GM12878 (cell line): ENCODE data around the gene MT1H. TPM values are rescaled to one million over a fixed set of nuclear protein-coding genes. Genes with fewer than 3 reads are reported as not detected.

Experiments
- ATAC-seq: fragments of 200-7000 bp; cut with Tn5 transposase; 3 replicates; pipeline ENCODE4 v1.9.1; 2020; ENCODE audit warnings: mild to moderate bottlenecking, moderate library complexity
- BruUV-seq: library from RNA; stranded (reverse); fragments of 400-500 nt; replicated peaks from 2 replicates; lab custom pipeline; 2021; lab: Mats Ljungman, UMichigan
- CTCF ChIA-PET: fragments of 300-600 bp; sonication (Branson Sonifier 250); formaldehyde crosslinking; extraction: SDS; loops from one replicate; lab custom pipeline; 2021; ENCODE audit warnings: inconsistent platforms; lab: Yijun Ruan, JAX
- POLR2A ChIA-PET: fragments of 350-600 bp; formaldehyde crosslinking; extraction: SDS; loops from one replicate; lab custom pipeline; 2021; ENCODE audit warnings: inconsistent platforms; lab: Charles Lee
- RAD21 ChIA-PET: fragments of 300-600 bp; sonication (Branson Sonifier 250); formaldehyde crosslinking; loops from one replicate; lab custom pipeline; 2023; ENCODE audit warnings: antibody characterized with exemption; ENCODE audit not compliant: unreplicated experiment; lab: Charles Lee
- SMC1A ChIA-PET: fragments of 300-600 bp; sonication (Branson Sonifier 250); formaldehyde crosslinking; loops from one replicate; lab custom pipeline; 2023; ENCODE audit not compliant: unreplicated experiment, uncharacterized antibody; lab: Charles Lee
- DNase-seq: peaks from one replicate; pipeline ENCODE4 v3.0.0-alpha.2; 2011; ENCODE audit warnings: low read depth, low spot score
- FAIRE-seq: peaks from 3 replicates; lab custom pipeline; 2011; peaks lifted over from hg19 to GRCh38; lab: Jason Lieb, UNC
- H2AFZ ChIP-seq: 2 replicates; pipeline ENCODE4 v1.6.0; 2011; ENCODE audit warnings: low read depth, low read length, control low read depth; ENCODE audit not compliant: control insufficient read depth
- H3K27ac ChIP-seq: 2 replicates; pipeline ENCODE4 v1.5.1; 2011; ENCODE audit warnings: control low read depth; ENCODE audit not compliant: control insufficient read depth, insufficient read depth
- H3K27me3 ChIP-seq, 2 experiments: replicated peaks in 1 of 2; 2 replicates each; pipeline versions ENCODE4 v1.6.0 to v1.6.1; 2011; ENCODE audit warnings: low read length in 1 of 2; ENCODE audit not compliant: control insufficient read depth in 2 of 2, insufficient read depth in 2 of 2
- H3K36me3 ChIP-seq, 2 experiments: 2 replicates each; pipeline ENCODE4 v1.5.1; 2011; ENCODE audit warnings: low read length in 1 of 2; ENCODE audit not compliant: control insufficient read depth in 2 of 2, insufficient read depth in 2 of 2
- H3K4me1 ChIP-seq: 2 replicates; pipeline ENCODE4 v1.6.1; 2011; ENCODE audit warnings: mild to moderate bottlenecking, low read length, moderate library complexity, mixed read lengths; ENCODE audit not compliant: control insufficient read depth, insufficient read depth
- H3K4me2 ChIP-seq: 2 replicates; pipeline ENCODE4 v1.6.0; 2011; ENCODE audit warnings: control low read depth; ENCODE audit not compliant: control insufficient read depth, insufficient read depth
- H3K4me3 ChIP-seq: fragments of 200-600 bp; sonication (generic); 2 replicates; pipeline ENCODE4 v1.5.1; 2016
- H3K79me2 ChIP-seq: 2 replicates; pipeline ENCODE4 v1.6.0; 2011; ENCODE audit warnings: low read length; ENCODE audit not compliant: control insufficient read depth, insufficient read depth
- H3K9ac ChIP-seq: 2 replicates; pipeline ENCODE4 v1.8.0; 2011; ENCODE audit warnings: low read length, control low read depth, mixed read lengths; ENCODE audit not compliant: control insufficient read depth, insufficient read depth
- H3K9me3 ChIP-seq: replicated peaks from 3 replicates; pipeline ENCODE4 v1.5.1; 2011; ENCODE audit warnings: mild to moderate bottlenecking, low read length; ENCODE audit not compliant: control insufficient read depth, insufficient read depth
- H4K20me1 ChIP-seq: 2 replicates; pipeline ENCODE4 v1.6.0; 2011; ENCODE audit not compliant: control insufficient read depth, insufficient read depth
- BACH1 ChIP-seq: fragments of 450-650 bp; IDR thresholded peaks from 2 replicates; pipeline ENCODE4 v1.6.1; 2017; ENCODE audit warnings: mild to moderate bottlenecking, borderline replicate concordance
- BCL11A ChIP-seq: IDR thresholded peaks from 2 replicates; pipeline ENCODE4 v1.6.1; 2011; ENCODE audit warnings: low read depth, low read length
- CREB1 ChIP-seq: IDR thresholded peaks from 2 replicates; pipeline ENCODE4 v1.6.1; 2012; ENCODE audit warnings: low read depth, mild to moderate bottlenecking, inconsistent platforms
- EED ChIP-seq: sonication (generic); IDR thresholded peaks from 2 replicates; pipeline ENCODE4 v1.6.1; 2016; ENCODE audit warnings: antibody characterized with exemption, low read depth
- HDGF ChIP-seq: fragments of 450-650 bp; IDR thresholded peaks from 2 replicates; pipeline ENCODE4 v1.6.1; 2016; ENCODE audit warnings: antibody characterized with exemption
- KLF5 ChIP-seq: fragments of 450-650 bp; IDR thresholded peaks from 2 replicates; pipeline ENCODE4 v1.6.1; 2014; ENCODE audit warnings: mild to moderate bottlenecking; ENCODE audit not compliant: partially characterized antibody
- MEF2B ChIP-seq: fragments of 450-650 bp; IDR thresholded peaks from 2 replicates; pipeline ENCODE4 v1.6.1; 2018; ENCODE audit warnings: mild to moderate bottlenecking, moderate library complexity; ENCODE audit not compliant: partially characterized antibody, poor library complexity, severe bottlenecking
- NR2F1 ChIP-seq: fragments of 450-650 bp; conservative IDR thresholded peaks from 2 replicates; pipeline ENCODE4 v1.6.1; 2017; ENCODE audit warnings: mild to moderate bottlenecking
- PML ChIP-seq: IDR thresholded peaks from 2 replicates; pipeline ENCODE4 v1.6.1; 2012; ENCODE audit warnings: low read length, inconsistent platforms
- POLR2AphosphoS5 ChIP-seq: IDR thresholded peaks from 2 replicates; pipeline ENCODE4 v1.6.1; 2011; ENCODE audit warnings: mild to moderate bottlenecking, low read length, inconsistent platforms
- SIX5 ChIP-seq: IDR thresholded peaks from 2 replicates; pipeline ENCODE4 v1.6.1; 2011; ENCODE audit warnings: mild to moderate bottlenecking, low read depth, low read length, moderate library complexity; ENCODE audit not compliant: severe bottlenecking
- STAT1 ChIP-seq: fragments of 450-650 bp; conservative IDR thresholded peaks from 2 replicates; pipeline ENCODE4 v1.6.1; 2014; ENCODE audit warnings: antibody characterized with exemption, mild to moderate bottlenecking
- TBL1XR1 ChIP-seq: IDR thresholded peaks from 2 replicates; pipeline ENCODE4 v1.6.1; 2012; ENCODE audit warnings: low read depth, low read length, improper control_type of control experiment
- ZNF207 ChIP-seq: fragments of 450-650 bp; IDR thresholded peaks from 2 replicates; pipeline ENCODE4 v1.6.1; 2014; ENCODE audit warnings: antibody characterized with exemption, mild to moderate bottlenecking, borderline replicate concordance
- ZNF24 ChIP-seq: fragments of 450-650 bp; IDR thresholded peaks from 2 replicates; pipeline ENCODE4 v1.6.1; 2017; ENCODE audit warnings: antibody characterized with exemption, mild to moderate bottlenecking
- ZNF384 ChIP-seq: IDR thresholded peaks from 2 replicates; pipeline ENCODE4 v1.6.1; 2012; ENCODE audit warnings: low read depth, mild to moderate bottlenecking, low read length, improper control_type of control experiment, borderline replicate concordance
- WGBS: methylation state at CpG from one replicate; pipeline ENCODE4 v1.1.6; 2016; ENCODE audit warnings: low lambda C conversion rate; ENCODE audit not compliant: insufficient replicate concordance, insufficient coverage; ENCODE audit errors: missing lambda C conversion rate; 5-methylcytosine and 5-hydroxymethylcytosine counted together
- in situ Hi-C: fragments of 300-500 bp; cut with MboI; formaldehyde crosslinking; loops from 9 replicates; pipeline ENCODE4 v1.14.3; 2018; ENCODE audit warnings: mixed read lengths
- intact Hi-C: fragments of 100-400 bp; cut with micrococcal nuclease; formaldehyde crosslinking; loops from one replicate; pipeline ENCODE4 v1.14.2; 2022; ENCODE audit not compliant: unreplicated experiment
- polyA plus RNA-seq, 11 experiments: library from polyadenylated mRNA; depleted of rRNA in 4 of 11; unstranded in 6 of 11; stranded (reverse) in 5 of 11; fragments of >200 nt; fragmentation: Nextera tagmentation in 4 of 11; fragmentation: Illumina TruSeq in 1 of 11; extraction: Ambion mirVana in 4 of 11; extraction: Trizol in 1 of 11; gene quantifications; 1 replicate in 1 of 11; 2 replicates in 10 of 11; pipeline versions ENCODE4 v1.2.1 to v1.2.3, GENCODE V29; 2011 to 2016; ENCODE audit warnings: inconsistent platforms in 2 of 11, missing spikeins in 2 of 11, low read depth in 1 of 11
- total RNA-seq, 4 experiments: library from RNA; depleted of rRNA in 3 of 4; stranded (reverse); fragments of >200 nt in 3 of 4; fragmentation: Illumina TruSeq in 1 of 4; extraction: Trizol in 1 of 4; gene quantifications; 2 replicates each; pipeline versions ENCODE4 v1.2.1 to v1.2.3, GENCODE V29; 2013 to 2021
- TF ChIP-seq, protein P1 (sequence below): fragments of 450-650 bp; conservative IDR thresholded peaks from 2 replicates; pipeline ENCODE4 v1.6.1; 2017; ENCODE audit warnings: mild to moderate bottlenecking, moderate library complexity
- TF ChIP-seq, protein P2 (sequence below): fragments of 450-650 bp; IDR thresholded peaks from 2 replicates; pipeline ENCODE4 v1.6.1; 2017; ENCODE audit warnings: mild to moderate bottlenecking, low read depth, inconsistent platforms; ENCODE audit not compliant: poor library complexity, severe bottlenecking
- TF ChIP-seq, protein P3 (sequence below), 3 experiments: IDR thresholded peaks in 2 of 3; conservative IDR thresholded peaks in 1 of 3; 2 replicates each; pipeline ENCODE4 v1.5.1; 2011; ENCODE audit warnings: low read depth in 3 of 3, low read length in 3 of 3, mild to moderate bottlenecking in 3 of 3, control low read depth in 2 of 3, moderate library complexity in 2 of 3, inconsistent platforms in 1 of 3, mixed read lengths in 1 of 3; ENCODE audit not compliant: control insufficient read depth in 2 of 3, insufficient read depth in 1 of 3; ENCODE audit errors: extremely low read depth in 1 of 3

The MT1H gene
- total and polyA plus RNA-seq, 10 of the 15 experiments (the other 5 are each of a cell fraction or from before 2014, with no cell fraction given) = 0.40 to 6.0 (median 1.1) TPM; not detected in 2

DNA sequence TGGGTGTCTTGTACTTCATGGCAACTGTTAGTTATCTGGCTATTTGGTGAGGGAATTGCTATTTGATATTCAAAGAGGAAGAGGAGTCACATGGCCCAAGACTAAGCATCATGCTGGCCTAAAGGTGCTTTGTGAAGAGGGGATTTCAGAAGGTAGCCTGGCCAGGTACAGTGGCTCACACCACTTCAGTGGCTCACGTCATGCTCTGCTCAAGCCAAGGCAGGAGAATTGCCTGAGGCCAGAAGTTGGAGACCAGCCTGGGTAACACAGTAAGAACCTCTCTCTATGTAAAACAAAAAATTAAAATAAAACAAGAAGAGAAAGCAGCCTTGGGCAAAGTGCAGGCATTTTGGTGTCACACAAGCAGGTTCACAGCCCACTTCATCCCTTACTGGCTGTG, 24.3 kb upstream of the MT1H start:
- ChIA-PET SMC1A (no interaction called here), RAD21 (no interaction called here), CTCF (no interaction called here), POLR2A (no interaction called here)
- peaks cover 5 to 25% of the 10 kb centered on the region in 2 experiments; a peak in 3 of 4 replicates for H3K27me3 ChIP-seq
- in situ Hi-C loops = no loop called here
- intact Hi-C loops = no loop called here
- no peak overlapping the region for H3K4me3 ChIP-seq
- no TSS peak for BruUV-seq
- FAIRE-seq (no peak), DNase-seq (no peak), ATAC-seq (no peak)
- no peaks in the 10 kb centered on the region for H3K9me3 ChIP-seq
- no peak overlapping the region for H3K4me2 ChIP-seq
- no peaks in the 10 kb centered on the region for H3K4me1 ChIP-seq
- H3K79me2 ChIP-seq = no peaks in the 10 kb centered on the region
- H4K20me1 ChIP-seq = no peaks in the 10 kb centered on the region
- H3K27ac ChIP-seq = no peak overlapping the region
- 0% methylated on average over 1 of the region's 1 CpG for WGBS
- H2AFZ ChIP-seq = no peak overlapping the region
- H3K36me3 ChIP-seq = no peaks in the 10 kb centered on the region
- no peak overlapping the region for H3K9ac ChIP-seq
- TF ChIP-seq TBL1XR1 (no peak), NR2F1 (no peak), STAT1 (no peak), ZNF24 (no peak), EED (no peak), MEF2B (no peak), ZNF384 (no peak), KLF5 (no peak), HDGF (no peak), CREB1 (no peak), POLR2AphosphoS5 (no peak), BCL11A (no peak), ZNF207 (no peak), SIX5 (no peak), PML (no peak), BACH1 (no peak)
- TF ChIP-seq, protein P1, sequence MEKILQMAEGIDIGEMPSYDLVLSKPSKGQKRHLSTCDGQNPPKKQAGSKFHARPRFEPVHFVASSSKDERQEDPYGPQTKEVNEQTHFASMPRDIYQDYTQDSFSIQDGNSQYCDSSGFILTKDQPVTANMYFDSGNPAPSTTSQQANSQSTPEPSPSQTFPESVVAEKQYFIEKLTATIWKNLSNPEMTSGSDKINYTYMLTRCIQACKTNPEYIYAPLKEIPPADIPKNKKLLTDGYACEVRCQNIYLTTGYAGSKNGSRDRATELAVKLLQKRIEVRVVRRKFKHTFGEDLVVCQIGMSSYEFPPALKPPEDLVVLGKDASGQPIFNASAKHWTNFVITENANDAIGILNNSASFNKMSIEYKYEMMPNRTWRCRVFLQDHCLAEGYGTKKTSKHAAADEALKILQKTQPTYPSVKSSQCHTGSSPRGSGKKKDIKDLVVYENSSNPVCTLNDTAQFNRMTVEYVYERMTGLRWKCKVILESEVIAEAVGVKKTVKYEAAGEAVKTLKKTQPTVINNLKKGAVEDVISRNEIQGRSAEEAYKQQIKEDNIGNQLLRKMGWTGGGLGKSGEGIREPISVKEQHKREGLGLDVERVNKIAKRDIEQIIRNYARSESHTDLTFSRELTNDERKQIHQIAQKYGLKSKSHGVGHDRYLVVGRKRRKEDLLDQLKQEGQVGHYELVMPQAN = no peak
- TF ChIP-seq, protein P2, sequence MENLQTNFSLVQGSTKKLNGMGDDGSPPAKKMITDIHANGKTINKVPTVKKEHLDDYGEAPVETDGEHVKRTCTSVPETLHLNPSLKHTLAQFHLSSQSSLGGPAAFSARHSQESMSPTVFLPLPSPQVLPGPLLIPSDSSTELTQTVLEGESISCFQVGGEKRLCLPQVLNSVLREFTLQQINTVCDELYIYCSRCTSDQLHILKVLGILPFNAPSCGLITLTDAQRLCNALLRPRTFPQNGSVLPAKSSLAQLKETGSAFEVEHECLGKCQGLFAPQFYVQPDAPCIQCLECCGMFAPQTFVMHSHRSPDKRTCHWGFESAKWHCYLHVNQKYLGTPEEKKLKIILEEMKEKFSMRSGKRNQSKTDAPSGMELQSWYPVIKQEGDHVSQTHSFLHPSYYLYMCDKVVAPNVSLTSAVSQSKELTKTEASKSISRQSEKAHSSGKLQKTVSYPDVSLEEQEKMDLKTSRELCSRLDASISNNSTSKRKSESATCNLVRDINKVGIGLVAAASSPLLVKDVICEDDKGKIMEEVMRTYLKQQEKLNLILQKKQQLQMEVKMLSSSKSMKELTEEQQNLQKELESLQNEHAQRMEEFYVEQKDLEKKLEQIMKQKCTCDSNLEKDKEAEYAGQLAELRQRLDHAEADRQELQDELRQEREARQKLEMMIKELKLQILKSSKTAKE = no peak
- TF ChIP-seq, protein P3, sequence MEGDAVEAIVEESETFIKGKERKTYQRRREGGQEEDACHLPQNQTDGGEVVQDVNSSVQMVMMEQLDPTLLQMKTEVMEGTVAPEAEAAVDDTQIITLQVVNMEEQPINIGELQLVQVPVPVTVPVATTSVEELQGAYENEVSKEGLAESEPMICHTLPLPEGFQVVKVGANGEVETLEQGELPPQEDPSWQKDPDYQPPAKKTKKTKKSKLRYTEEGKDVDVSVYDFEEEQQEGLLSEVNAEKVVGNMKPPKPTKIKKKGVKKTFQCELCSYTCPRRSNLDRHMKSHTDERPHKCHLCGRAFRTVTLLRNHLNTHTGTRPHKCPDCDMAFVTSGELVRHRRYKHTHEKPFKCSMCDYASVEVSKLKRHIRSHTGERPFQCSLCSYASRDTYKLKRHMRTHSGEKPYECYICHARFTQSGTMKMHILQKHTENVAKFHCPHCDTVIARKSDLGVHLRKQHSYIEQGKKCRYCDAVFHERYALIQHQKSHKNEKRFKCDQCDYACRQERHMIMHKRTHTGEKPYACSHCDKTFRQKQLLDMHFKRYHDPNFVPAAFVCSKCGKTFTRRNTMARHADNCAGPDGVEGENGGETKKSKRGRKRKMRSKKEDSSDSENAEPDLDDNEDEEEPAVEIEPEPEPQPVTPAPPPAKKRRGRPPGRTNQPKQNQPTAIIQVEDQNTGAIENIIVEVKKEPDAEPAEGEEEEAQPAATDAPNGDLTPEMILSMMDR (IDR thresholded peaks at IDR 0.05 in 2 of 3, conservative IDR thresholded peaks at IDR 0.05 in 1 of 3; ENCODE audit: control insufficient read depth in 2 of 3, extremely low read depth in 1 of 3, insufficient read depth in 1 of 3, low read depth in 3 of 3, low read length in 3 of 3) = no peak
